Right hindlimb (tissue), 1 donor: ENCODE measurements around the gene P2RY1.
"Not testable (repeated sequence)": the region's sequence is repeated elsewhere in the genome, so short reads cannot be mapped to it uniquely, and the experiment has no call there.

Experiments
- DNase-seq: peaks from one replicate; pipeline ENCODE4 v3.0.0-alpha.2; 2018

Gene P2RY1

DNA sequence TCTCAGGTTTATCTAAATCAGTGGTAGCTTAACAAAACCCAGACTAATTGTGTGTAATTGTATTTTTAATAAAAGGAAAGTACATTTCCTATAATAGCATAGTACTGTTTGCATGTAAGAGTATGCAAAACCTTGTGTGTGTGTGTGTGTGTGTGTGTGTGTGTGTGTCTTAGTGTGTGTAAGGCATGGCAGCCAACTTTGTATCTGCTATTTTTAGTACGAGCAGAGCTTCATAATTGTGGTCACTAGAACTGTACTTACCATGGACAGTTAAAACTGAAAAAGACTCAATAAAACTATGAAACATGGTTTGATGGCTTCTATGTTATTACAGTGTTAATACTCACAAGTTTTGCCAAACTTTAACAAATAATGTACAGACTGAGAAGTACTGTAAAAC lies 6.2 kb downstream of the P2RY1 start:
- DNase-seq: no peak

DNA sequence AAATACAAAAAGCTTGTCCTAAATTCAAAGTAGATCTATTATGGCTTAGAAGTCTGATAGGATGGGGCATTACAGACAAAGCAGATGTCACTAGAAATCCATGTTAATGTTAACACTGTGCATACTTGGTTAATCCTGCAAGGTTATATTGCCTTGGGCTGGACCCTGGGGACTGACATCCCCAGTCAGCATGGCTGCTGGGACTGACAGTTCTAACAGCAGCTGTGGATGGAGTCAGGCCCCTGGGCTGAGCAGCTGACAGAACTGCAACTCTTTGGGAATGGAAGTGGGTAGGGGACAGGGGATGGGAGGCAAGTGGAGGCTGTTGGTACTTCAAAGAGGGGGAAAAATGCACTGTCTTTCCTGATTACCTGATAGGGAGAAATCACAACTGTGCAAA lies 7.5 kb downstream of the P2RY1 start:
- DNase-seq: peak; percentile 31

DNA sequence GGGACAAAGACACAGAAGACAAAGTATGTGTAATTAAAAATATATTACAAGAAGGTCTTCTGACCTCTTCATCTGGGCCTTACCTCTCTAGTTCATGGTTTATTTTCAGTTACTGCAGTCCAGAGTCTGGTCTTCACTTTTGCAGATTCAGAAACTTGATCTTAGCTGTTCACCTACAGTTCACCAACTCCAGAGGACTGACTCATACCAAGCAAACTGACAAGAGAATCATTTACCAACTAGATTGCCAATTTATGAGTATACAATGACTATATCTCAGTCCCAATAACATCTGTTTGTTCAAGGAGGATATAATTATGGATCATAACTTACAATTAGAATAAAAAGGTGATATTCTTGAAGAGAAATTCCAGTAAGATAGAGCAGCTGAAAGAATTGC lies 9.0 kb downstream of the P2RY1 start:
- no peak for DNase-seq

DNA sequence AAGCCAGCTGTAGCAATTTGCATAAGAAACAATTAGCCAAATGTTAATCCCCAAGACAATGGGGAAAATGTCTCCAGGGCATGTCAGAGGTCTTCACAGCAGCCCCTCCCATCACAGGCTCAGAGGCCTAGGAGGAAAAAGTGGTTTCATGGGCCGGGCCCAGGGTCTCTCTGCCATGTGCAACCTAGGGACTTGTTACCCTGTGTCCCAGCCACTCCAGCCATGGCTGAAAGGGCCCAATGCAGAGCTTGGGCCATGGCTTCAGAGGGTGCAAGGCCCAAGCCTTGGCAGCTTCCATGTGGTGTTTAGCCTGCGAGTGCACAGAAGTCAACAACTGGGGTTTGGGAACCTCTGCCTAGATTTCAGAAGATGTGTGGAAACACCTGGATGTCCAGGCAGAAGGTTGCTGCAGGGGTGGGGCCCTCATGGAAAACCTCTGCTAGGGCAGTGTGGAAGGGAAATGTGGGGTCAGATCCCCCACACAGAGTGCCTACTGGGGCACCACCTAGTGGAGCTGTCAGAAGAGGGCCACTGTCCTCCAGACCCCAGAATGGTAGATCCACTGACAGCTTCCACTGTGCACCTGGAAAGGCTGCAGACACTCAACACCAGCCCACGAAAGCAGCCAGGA lies 11.8 kb downstream of the P2RY1 start:
- not testable (repeated sequence) for DNase-seq

DNA sequence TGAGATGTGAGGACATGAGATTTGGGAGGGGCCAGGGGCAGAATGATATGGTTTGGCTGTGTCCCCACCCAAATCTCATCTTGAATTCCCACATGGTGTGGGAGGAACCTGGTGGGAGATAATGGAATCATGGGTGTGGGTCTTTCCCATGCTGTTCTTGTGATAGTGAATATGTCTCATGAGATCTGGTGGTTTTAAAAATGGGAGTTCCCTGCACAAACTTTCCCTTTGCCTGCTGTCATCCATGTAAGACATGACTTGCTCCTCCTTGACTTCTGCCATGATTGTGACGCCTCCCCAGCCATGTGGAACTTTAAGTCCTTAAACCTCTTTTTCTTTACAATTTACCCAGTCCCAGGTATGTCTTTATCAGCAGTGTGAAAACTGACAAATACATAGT lies 12.7 kb downstream of the P2RY1 start:
- DNase-seq: not testable (repeated sequence)

DNA sequence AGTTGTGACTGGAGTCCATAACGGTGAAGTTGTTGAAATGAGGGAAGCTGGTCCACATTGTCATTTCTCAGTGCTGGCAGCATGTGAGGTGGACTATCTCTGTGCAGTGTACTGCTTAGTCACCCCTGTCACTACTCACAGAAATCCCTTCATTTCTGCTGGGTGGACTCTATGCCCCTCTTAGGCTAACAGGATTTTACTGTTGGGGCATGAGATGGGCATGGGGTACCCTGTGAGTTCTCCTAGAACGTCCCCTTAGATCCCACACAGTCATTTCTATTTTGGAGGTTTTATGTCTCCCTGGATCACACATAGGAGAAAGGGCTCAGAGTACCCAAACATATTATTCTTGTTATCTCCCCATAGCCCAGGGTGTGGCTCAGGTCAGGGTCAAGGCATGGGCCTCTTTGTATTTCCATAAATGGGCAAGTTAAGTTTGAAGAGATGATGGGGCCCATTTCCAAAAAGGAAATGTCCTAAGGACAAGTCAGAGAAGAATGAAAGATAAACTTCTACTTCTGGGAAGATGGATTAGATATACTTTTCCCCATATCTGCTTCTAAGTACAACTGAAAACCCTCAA lies 15.2 kb downstream of the P2RY1 start:
- no peak for DNase-seq

DNA sequence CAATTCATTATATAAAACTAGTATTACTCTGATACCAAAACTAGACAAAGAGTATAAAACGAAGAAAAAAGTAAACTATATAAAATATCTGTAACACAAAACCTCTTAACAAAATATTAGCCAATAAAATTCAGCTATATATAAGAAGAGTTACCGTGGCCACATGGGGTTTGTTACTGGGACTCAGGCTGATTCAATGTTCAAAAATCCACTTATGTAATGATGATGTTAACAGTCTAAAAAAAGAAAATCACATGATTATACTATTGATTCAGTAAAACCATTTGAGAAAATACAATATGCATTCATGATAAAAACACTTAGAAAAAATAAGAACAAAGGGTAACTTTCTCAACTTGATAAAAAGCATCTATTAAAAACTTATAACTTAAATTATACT lies 18.3 kb downstream of the P2RY1 start:
- DNase-seq: no peak

DNA sequence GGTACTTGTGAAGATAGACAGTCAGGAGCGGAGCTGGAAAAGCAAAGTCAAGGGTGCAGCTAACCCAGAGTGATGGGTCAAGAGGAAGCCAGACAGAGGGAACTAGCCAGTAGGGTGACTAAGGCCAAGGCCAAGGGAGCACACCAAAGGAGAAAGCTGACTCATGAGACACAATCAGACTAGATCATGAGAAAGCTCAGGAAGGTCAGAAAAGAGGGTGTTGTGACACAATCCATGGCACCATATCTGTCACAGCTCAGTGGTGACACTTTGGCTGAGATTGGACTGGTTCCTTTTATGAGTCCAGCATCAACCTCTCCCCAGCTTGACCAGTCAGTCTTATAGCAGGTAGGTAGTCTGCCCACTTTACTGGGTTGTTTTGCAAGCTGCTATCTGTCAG lies 22.2 kb downstream of the P2RY1 start:
- no peak for DNase-seq

DNA sequence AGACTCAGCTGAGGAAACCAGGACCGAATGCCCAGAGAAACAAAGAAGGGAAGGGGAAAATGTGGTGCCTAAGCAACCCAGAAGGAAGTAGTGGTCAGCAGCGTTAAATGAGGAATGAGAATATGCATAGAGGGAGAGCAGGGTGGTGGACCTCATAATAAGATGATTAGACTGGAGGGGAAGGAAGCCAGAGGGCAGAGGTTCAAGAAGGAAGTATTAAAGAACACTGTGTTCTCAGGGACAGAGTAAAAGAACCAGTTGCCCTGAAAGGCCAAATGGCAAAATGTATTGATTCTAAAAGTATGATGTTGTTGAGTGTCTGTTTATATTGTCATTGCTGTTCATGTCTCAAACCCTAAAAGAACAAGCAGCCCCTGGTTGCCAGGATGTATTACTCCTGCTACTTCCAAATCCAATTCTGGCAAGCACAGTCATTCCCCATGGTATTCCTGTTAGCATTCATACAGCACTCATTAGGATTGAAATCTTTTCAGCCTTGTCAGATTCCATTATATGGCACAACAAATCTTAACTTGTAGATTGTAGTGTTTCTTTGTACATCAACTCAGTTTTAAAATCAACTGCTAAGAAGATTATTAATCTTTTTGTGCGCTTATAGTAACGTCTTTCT lies 23.4 kb downstream of the P2RY1 start:
- no peak for DNase-seq

DNA sequence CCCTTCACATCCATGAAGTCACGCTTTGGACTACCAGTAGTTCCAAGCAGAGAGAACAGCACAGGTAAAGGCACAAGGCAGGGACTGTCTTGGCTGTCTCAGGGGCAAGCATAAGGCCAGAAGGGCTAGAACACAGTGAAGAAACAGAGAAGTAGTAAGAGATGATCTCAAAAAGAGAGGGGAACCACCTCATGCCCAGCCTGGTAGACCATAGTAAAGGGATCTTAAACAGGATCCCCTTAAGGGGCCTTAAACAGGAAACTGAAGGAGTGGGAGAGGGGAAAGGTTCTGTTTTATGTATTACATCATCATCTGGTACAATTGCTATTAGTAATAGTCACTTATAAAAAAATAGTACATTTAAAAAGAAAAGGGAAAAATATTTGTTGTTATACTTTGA lies 25.8 kb downstream of the P2RY1 start:
- DNase-seq: no peak

DNA sequence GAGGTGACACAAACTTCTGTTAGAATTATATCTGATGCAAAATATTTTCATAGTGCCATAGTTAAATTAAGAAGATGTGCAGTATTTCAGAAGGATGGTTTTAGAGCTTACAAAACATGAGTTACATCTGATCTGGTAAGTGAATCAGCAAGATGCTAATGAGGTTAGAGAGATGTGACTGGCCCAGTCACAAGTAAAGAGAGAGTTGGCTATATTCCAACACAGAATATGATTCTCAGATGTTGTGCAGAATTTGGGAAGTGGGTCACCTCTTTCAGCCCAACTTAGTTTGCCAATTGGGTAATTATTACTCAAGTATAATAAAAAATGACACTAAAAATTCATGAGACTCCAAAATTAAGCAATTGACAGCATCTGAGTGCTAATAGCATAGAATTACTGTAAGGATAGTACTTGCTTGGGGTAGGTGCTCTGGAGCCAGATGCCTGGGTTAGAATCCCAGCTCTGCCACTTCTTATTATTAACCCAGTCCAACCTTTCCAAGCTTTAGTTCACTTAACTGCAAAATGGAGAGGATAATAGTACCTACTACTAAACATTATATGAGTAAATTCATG lies 30.8 kb downstream of the P2RY1 start:
- DNase-seq: no peak

DNA sequence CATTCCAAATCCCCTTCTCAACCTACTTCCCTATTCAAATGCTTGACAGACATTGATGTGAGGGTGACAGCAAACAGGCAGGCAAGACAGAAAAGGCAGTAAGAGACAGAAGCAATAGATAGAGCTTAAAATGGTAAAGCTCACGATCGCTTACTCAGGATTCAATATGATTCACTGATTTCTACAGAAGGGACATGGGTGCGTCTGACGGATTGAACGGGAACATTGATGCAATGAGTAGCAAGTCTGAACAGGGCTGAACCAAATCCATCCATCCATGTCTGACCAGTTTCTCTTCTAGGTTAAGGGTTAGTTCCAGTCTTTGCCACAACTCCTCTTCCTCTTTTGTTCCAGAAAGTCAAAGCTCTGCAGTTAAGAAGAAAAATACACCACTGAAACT lies 35.1 kb downstream of the P2RY1 start:
- DNase-seq: no peak

DNA sequence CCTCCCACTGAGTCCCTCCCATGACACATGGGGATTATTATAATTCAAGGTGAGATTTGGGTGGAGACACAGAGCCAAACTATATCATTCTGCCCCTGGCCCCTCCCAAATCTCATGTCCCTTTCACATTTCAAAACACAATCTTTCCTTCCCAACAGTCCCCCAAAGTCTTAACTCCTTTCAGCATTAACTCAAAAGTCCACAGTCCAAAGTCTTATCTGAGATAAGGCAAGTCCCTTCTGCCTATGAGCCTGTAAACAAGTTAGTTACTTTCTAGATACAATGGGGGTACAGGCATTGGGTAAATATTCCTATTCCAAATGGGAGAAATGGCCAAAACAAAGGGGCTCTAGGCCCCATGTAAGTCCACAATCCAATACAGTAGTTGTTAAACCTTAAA lies 38.4 kb downstream of the P2RY1 start:
- not testable (repeated sequence) for DNase-seq

DNA sequence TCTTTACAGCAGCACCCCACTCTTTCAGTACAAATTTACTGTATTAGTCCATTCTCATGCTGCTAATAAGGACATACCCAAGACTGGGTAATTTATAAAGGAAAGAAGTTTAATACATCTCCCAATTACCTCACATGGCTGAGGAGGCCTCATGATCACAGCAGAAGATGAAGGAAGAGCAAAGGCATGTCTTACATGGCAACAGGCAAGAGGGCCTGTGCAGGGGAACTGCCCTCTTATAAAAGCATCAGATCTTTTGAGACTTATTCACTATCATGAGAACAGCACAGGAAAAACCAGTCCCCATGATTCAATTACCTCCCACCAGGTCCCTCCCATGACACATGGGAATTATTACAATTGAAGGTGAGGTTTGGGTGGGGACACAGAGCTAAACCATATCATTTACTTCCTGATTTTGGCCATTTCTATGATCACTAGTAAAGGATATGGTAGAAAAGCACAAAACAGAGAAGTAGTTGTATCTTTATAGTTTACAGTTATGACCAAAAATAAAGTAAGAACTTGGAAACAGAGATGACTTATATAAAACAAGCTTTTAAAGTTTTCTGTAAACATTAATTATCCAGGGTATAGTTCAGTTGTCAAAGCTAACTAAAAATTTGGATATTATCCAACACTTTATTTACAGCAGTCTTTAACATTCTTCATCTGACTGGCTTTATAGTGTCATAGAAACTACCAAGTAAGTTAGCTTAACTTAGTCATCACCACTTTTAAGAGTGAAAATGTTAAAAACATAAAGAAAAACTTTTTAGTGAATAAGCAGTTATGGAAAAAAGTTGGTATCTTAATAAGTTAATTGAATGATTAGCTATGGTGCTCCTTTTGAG lies 40.2 kb downstream of the P2RY1 start:
- DNase-seq: no peak

DNA sequence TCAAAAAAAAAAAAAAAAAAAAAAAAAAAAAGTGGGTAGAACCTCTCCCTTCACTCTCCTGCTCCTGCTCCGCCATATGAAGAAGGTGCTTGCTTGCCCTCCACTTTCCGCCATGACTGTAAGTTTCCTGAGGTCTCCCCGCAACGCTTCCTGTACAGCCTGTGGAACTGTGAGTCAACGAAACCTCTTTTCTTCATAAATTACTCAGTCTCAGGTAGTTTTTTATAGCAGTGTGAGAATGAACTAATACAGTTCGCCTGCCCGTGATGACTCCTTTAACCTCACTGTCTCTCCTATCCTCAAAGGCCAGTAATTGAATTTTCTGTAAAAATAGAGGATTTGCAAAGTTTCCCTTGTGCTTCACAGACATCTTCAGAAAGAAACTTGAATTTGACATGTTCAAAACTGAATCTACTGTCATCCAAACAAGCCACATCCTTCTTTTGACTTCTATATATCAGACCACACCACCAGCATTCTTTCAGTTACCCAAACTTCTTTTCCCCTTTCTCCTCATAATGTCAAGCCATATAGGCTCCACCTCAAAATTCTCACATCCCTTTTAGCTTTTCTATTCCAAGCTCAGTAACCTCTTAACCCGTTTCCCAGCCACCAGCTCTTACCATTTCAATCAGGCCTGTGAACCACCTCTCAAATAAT lies 44.3 kb downstream of the P2RY1 start:
- DNase-seq: no peak

DNA sequence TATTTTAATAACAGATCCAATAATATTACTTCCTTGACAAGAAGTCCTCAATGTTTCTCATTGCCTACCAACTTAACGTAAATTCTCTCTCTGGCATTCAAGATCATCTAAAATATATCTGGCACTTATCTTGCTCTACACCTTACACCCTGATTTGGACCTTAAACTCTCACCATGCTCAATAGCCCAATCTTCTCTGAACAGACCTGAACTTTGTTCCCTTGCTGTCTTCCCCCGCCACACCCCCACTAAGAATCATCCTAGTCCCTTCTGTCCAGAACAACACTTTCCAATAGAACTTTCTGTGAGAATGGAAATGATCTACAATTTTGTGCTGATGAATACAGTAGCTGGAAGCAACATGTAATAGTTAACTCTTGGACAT lies 44.9 kb downstream of the P2RY1 start:
- no peak for DNase-seq

DNA sequence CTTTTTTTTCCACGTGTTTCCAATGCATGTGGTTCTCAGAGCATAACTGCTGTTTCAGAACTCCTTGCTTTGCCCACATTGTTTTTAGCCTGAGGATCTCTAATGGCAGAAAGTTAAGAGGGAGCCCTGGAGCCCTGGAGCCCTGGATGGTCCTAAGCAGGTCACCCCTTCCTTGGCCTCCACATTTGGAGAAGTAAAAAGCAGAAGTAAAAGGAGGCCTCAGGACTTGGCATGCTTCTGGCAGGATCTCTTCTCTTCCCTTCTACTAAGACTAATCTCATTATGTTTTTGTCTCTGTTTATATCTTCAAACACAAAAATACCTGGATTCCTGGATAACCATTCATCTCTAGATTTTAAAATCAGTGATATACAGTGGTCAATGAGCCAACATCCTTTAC lies 50.1 kb downstream of the P2RY1 start:
- no peak for DNase-seq
